Left cardiac atrium (tissue), 4 donors: ENCODE results near the gene MIF4GD. TPM values are rescaled to one million over a fixed set of nuclear protein-coding genes. Genes with fewer than 3 reads are reported as not detected.
"Not testable (repeated sequence)": the region's sequence is repeated elsewhere in the genome, so short reads cannot be mapped to it uniquely, and the experiment has no call there.

ENCODE experiments used
- ATAC-seq, 2 donors: fragments of 200-7000 bp; cut with Tn5 transposase; one replicate each; pipeline ENCODE4 v1.9.1; 2020; ENCODE audit warnings: mild to moderate bottlenecking in 2 of 2, moderate library complexity in 2 of 2
- DNase-seq: peaks from one replicate; pipeline ENCODE4 v3.0.0-alpha.2; 2020
- intact Hi-C, 2 donors: fragments of 100-400 bp; cut with DNase I; formaldehyde crosslinking; loops; one replicate each; pipeline versions ENCODE4 v1.14.1 to v1.15.1; 2022 to 2023
- total RNA-seq, 2 donors: library from RNA; stranded (reverse); fragmentation: NEBNext Ultra II Directional; extraction: Animal tissue kit (Norgen Biotek cat#: 25700); gene quantifications; one replicate each; pipeline ENCODE4 v1.2.1, GENCODE V29; 2021
- donor health status: DM: no; HTN: yes; CAD: no.
- donor health status: DM: no; HTN: yes; CAD: no; lungs with severe emphysema.
- donor health status: DM: yes; HTN: yes; CAD: no.
- donor health status: Dilated cardiomyopathy.

The MIF4GD gene
- total RNA-seq, 2 donors from 2014 or later, result 13.8 to 17.7 TPM

DNA sequence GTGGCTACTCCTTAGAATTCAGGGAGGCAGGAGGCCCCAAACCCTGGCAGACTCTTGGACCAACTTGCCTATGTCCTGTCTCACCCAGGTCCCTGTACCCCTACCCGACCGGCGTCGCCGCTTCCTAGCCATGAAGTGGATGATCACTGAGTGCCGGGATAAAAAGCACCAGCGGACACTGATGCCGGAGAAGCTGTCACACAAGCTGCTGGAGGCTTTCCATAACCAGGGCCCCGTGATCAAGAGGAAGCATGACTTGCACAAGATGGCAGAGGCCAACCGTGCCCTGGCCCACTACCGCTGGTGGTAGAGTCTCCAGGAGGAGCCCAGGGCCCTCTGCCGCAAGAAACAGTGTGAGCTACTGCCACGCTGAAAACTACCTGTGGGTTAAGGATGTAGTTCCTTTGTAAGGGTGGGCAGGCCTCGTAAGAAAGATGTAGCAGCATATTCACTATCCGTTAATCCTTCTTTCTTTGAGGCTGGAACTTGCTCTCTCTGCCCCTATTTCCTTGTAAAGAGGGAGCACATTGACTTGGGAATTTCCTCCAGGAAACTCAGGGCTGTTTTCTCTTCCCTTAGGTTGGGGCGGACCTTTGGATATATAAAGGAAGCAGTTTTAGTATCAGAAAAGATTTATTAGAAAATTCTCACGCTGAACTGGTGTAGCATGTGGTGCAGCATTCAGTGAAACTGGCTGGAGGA, 5.3 kb downstream of the MIF4GD start:
- ATAC-seq (no peak), DNase-seq (no peak)
- intact Hi-C loops, result no loop called here

DNA sequence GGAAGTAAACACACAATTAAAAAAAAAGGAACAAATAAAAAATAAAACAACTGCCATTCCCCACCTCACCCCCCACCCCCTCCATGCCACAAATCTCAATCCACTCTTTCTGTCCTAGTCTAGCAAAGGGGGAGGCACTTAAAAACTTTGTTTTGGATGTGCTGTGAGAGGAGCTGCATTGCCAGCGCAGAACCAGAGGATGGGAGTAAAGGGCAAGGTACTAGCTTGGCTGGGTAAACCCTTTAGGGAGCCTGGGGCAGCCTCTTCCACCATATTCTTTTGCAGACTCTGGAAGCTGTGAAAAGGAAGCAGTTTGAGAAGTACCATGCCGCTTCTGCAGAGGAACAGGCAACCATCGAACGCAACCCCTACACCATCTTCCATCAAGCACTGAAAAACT, 8.0 kb downstream of the MIF4GD start:
- ATAC-seq (no peak), DNase-seq (no peak)
- intact Hi-C loops, result no loop called here

DNA sequence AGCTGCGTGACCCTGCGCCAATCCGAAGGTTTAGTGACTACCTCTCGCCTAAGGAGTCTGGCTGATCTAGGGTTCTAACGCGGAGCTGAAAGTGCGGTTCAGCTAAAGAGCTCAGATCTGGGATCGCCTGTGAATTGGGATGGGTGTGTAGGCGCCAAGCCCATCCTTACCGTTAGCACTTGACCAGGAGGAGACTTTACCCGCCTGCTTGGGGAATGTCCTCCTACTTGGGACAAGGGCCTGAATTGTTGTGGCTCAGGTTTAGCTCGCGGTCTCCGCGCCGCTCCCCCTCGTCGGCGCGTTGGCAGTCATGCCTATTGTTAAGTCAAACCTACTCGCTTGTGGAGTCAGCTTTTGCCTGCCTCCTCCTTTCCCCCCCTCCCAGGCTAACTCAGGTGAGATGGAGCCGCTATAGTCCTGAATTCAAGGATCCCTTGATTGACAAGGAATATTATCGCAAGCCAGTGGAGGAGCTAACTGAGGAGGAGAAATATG, 8.9 kb downstream of the MIF4GD start:
- peak in 1 of 2 donors; percentile 0 for ATAC-seq
- DNase-seq, result no peak
- intact Hi-C loops, result no loop called here

DNA sequence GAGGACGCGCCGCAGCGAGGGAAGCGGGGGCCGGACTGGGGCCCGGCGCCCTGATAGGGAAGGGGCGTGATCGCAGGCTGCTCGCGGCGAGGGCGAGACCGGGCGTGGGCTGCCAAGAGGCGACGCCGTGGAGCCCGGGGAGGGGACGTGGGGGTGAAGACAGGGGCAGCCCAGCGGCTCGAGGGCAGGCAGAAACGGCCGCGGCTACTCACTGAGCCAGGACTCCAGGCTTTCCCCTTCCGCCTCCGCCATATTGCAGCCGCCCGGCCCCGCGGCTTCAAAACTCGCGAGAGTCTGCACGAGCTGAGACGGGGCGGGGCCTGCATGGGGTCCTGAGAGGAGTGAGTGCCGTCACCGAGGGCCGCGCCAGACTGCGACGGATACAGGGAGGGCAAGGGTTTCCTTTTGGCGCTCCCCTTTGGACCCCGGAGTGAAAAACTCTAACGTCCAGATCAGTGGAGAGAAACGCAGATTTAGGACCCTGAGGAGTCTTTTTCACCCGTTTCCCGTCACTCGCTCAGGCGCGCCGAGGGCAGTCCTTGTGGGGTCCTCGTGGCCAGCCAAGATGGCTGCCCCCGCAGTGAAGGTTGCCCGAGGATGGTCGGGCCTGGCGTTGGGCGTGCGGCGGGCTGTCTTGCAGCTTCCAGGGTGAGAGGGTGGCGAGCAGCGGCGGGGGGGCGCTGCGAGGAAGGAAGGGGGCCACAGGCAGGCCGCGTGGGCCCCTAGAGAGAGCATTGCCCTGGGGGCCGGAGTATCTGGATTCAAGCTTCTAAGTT, 9.5 kb downstream of the MIF4GD start, which contains the start of the genes GGA3 and MRPS7:
Gene GGA3 (minus strand): TSS at position 271 of the 776 bp plus-strand sequence. CDS start 19 bp downstream, at position 252.
Gene MRPS7 (plus strand): TSS at position 544 of the 776 bp plus-strand sequence. CDS start 22 bp downstream, at position 566.
- DNase-seq (peak; percentile 97), ATAC-seq (peak; percentile 98)
- intact Hi-C loops, result no loop called here

DNA sequence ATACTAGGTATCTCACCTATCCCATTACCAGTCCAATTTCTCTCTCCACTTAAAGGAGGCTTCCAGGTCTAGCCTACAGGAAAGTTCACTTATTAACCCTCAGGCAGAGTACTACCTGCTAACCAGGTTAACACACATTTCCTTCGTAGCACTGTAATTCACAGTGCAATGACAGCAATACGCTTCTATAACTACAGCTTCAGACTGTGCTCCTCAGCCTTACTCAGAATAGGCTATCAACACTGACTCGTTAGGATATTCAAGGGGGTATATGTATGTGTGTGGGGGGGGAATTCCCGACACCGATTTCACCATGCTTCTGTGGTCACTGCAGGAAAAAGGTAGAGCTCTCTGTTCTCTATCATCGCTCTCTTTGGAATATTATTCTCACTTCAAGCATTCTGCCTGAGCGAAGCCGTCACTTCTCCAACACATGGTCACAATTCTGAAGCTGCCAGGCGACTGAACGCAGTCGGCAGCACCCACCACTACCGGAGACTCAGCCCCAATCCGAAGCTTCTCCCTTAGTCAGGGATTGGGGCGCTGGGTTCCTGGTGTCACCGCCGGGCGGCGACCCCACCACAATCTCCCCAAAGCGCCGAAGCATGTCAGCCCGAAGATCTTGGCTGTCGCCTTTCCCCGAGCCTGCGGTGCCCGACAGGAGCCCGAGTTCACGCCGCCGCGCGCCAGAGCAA, 10.2 kb downstream of the MIF4GD start:
- intact Hi-C loops, result no loop called here
- no peak for DNase-seq
- ATAC-seq, result peak in 1 of 2 donors; percentile 11

DNA sequence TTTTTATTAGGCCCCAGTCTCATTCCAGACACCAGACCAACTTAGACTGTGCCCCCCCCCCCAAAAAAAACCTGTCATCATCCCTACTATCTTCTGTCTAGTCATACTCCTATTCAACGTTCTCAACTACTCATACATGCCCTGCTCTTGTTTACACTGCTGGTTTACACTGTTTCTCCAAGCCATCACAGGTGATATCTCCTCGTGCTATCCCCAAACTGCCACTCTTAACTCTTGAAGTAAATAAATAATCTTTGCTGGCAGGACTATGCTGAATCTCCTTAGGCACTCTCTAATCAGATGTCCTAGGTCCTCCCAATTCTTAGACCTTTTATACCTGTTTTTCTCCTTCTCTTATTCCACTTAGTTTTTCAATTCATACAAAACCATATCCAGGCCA, 13.8 kb downstream of the MIF4GD start:
- DNase-seq, ATAC-seq, intact Hi-C loops: not testable (repeated sequence)

DNA sequence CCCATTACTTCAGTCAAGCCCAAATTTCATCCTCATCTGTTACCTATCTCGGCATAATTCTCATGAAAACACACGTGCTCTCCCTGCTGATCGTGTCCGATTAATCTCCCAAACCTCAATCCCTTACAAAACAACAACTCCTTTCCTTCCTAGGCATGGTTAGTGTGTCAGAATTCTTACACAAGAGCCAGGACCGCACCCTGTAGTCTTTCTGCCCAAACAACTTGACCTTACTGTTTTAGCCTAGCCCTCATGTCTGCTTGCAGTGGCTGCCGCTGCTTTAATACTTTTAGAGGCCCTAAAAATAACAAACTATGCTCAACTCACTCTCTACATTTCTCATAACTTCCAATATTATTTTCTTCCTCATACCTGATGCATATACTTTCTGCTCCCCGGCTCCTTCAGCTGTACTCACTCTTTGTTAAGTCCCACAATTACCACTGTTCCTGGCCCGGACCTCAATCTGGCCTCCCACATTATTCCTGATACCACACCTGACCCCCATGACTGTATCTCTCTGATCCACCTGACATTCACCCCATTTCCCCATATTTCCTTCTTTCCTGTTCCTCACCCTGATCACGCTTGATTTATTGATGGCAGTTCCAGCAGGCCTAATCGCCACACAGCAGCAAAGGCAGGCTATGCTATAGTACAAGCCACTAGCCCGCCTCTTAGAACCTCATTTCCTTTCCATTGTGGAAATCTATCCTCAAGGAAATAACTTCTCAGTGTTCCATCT, 14.9 kb downstream of the MIF4GD start:
- ATAC-seq, intact Hi-C loops, DNase-seq: not testable (repeated sequence)

DNA sequence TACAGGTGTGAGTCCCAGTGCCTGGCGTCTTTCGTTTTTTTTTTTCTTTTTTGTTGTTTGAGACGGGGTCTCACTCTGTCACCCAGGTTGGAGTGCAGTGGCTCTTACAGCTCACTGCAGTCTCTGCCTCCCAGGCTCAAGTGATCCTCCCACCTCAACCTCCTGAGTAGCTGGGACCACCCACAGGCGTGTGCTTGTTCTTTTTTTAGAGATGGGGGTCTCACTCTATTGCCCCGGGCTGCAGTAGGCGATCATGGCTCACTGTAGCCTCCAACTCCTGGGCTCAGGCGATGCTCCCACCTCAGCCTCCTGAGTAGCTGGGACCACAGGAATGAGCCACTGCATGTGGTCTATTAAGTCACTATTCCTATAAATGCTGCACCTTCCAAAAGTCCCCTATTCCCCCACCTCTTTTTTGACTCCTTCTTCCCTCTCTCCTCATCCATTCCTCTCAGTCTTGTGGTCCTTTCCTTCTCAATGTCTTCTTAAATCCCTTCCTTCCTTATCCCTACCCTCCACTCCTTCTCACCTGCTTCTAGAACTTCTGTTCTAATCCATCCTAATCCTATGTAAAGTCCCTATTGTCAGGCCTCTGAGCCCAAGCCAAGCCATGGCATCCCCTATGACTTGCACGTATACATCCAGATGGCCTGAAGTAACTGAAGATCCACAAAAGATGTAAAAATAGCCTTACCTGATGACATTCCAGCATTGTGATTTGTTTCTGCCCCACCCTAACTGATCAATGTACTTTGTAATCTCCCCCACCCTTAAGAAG, 18.8 kb downstream of the MIF4GD start:
- no peak for ATAC-seq
- intact Hi-C loops, result no loop called here
- DNase-seq, result no peak

DNA sequence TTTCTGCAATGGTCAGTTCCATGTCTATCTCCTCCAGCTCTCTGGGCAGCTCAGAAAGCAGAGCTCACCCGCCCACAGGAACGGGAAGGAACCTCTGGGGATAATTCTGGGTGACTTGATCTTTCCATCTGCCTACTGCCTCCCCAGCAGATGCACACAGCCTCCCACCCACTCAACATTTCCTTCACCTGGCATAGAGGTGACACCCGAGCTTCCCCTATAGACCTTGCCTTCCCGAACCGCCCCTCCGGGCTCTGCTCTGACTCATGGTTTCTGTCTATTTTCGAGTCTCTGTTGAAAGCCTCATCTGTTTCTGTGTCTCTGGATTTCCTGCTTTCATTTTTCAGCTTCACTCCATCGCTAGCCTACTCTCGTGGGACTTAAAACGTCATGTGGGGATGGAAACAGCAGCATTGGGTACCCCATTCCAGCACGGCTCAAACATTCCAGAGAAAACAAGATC, 21.0 kb downstream of the MIF4GD start:
- intact Hi-C loops, result no loop called here
- ATAC-seq (peak; percentile 43 to 58), DNase-seq (no peak)

DNA sequence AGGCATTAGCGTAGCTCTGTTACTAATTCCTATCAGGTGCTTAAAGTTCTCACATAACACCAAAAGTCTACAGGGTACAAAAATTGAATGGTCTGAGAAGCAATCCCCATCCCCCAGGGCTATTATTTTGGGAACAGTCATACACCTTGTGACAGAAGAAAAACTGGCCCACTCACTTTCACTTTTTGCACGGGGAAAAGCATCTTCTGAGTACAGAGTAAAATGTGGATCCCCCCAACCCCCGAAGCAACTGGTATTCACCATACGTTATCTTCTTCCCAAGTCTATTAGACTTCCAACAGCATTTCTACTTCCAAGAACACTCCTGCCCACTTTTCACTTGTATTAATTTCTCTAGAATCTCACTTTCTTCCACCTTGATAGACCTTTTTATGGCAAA, 21.5 kb downstream of the MIF4GD start:
- ATAC-seq (no peak), DNase-seq (no peak)
- intact Hi-C loops, result no loop called here

DNA sequence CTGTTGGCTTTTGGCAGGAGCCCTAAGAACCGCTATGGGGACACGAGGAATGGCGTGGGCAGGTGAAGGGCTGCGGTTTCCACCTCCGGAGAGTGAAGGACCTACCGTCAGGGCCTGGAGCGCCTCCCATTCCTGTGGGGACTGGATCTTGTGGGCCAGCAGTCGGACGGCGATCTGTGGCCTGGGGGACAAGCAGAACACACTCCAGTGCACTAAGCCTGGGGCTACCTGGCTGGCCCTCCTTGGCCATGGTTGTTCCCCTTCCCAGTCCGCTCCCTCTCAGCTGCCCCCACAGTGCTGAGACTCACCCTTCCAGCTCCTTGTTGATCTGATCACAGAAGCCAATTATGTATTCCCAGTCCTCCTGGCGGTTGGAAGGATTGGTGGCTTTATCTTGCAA, 24.6 kb downstream of the MIF4GD start:
- ATAC-seq (no peak), DNase-seq (no peak)
- intact Hi-C loops, result no loop called here

DNA sequence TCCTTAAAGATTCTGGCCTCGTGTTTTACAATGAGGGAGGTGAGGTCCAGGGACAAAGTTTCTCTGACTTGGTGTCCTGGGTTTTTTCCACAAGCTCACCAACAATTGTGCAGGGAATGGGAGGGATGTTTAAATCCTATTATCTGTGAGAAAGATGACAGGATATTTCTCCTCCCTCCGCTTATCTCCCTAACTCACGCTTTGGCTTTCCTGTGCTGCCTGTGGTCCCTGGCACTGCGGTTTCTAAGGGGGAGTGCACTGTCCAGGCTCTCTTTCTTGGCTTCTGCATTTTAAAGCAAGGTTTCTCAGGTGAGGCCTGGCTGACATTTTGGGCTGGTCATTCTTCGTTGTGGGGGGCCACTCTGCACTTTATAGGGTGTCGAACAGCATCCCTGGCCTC, 26.0 kb downstream of the MIF4GD start:
- ATAC-seq, result no peak
- intact Hi-C loops, result no loop called here
- no peak for DNase-seq

DNA sequence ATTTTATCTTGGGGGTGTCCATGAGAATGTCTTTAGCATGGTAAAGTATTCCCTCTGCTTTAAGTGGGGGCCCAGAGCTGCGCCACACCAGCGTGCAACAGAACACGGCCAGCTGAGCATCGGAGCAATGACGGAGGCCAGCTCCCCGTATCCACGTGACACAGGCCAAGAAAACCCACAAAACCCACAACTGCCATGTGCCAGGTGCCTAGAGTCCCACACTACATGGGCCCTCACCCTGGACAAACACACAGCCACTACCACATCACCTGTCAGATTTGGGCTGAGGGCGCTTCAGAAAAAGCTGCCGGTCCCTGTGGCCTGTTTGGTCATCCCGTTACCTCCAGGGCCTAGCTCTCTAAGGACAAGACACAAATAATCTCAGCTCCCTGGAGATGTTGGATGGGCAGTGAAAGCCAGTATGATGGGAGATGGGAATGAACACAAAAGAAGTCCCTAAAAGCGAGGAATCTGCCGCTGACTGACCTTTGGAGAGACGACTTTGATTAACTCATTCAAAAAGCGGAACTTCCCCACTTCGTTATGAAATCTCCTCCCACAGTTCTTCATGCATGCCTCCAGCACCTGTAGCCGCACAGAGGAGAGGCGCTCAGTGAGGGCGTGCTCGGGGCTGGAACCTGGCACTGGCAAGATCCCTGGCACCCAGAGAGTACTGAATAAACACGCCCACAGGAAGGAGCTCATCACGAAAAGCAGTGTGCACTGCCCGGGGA, 26.7 kb downstream of the MIF4GD start:
- intact Hi-C loops, result no loop called here
- no peak for DNase-seq
- no peak for ATAC-seq

DNA sequence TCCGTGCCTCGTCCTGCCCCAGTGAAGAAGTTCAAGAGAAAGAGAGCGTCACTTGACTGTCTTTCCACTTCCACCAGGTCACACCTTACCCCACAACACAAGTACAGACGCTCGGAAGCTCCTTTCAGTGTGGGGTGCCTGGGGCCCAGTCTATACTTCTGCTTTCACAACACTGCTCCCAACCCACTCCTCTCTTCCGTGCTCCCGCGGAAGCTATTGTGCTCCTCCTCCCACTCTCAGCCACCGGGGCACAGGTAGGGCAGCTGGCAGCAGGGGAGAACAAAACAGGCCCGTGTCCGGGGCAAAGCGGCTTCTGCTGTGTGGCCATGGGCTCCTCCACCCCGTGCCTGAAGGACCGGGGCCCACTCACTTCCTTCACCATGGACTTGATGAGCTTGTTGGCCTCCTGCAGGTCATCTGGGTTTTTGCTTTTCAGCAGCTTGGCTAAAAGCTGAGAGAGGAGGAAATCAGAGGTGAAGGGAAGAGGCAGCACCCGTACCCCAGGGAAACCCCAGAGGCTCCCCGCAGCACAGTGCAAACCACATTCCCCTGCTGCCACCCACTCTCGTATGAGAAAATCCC, 28.5 kb downstream of the MIF4GD start:
- ATAC-seq (no peak), DNase-seq (no peak)
- intact Hi-C loops, result no loop called here

DNA sequence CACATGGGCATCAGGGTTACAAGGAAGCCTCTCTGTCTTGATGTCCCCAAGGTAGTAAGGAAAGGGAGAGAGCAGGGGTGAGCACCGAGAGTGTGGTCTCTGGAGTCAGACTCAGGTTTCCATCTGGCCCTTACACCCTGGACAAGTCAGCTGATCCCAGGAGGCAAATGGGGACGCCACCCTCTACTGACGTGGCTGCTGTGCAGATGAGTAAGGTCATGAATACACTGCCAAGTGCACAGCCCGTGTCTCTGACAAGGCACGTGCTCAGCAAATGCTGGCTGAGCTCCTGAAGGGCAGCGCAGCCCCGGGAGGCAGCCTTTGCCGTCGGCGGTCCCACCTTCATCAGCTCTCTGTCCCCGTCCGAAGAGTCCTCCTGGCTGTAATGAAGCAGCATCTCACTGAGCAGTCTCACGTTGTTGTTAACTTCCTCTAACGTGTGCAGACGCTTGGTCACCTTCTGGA, 29.0 kb downstream of the MIF4GD start:
- intact Hi-C loops, result no loop called here
- ATAC-seq (no peak), DNase-seq (no peak)

DNA sequence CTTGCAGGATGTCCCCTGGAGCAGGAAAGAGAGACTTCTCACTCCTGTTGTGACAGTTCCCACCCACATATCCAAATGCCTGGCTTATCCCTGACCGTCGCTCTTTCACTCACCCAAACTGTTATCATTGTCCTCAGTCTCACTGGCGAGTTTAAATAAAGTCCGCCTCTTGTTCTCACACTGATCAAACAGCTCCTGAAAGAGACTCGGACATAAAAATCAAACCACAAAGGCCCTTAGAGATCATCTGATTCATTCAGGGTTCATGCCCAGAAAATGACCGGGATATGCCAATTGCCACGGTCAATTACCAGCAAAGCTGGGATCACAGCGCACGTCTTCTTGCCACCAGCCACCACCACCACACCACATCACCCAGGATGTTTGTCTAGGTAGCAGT, 29.5 kb downstream of the MIF4GD start:
- no peak for ATAC-seq
- DNase-seq, result no peak
- intact Hi-C loops, result no loop called here

DNA sequence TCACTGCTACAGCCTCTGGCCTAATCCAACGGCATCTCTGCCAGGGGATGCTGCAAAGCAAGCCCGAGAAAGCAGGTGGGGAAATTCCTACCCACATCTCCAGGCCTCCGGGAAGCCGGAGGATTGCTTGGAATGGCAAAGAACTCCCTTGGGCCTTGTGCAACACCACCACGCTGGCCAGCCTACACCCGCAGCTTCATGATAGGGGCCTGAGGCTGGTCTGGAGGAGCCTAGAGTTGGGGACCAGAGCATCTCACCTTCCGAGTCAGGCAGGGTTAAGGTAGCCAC, 29.9 kb downstream of the MIF4GD start:
- DNase-seq (no peak), ATAC-seq (no peak)
- intact Hi-C loops, result no loop called here
